Keratinocyte (primary cell): ENCODE data around the gene GRIA4. TPM values are rescaled to one million over a fixed set of nuclear protein-coding genes. Genes with fewer than 3 reads are reported as not detected.

Source experiments
- DNase-seq: peaks from one replicate; pipeline ENCODE4 v3.0.0-alpha.2; 2011; ENCODE audit warnings: low read depth, missing footprints, low spot score
- FAIRE-seq: peaks from 2 replicates; lab custom pipeline; 2011; peaks lifted over from hg19 to GRCh38; lab: Jason Lieb, UNC
- H2AFZ ChIP-seq: 2 replicates; pipeline ENCODE4 v1.6.0; 2012; ENCODE audit warnings: low read length, control low read depth, inconsistent platforms; ENCODE audit not compliant: control insufficient read depth
- H3K27ac ChIP-seq: 2 replicates; pipeline ENCODE4 v1.5.1; 2011; ENCODE audit warnings: low read length; ENCODE audit not compliant: control insufficient read depth, insufficient read depth
- H3K27me3 ChIP-seq: 3 replicates; pipeline ENCODE4 v1.6.0; 2011; ENCODE audit warnings: low read length; ENCODE audit not compliant: control insufficient read depth, insufficient read depth; ENCODE audit errors: extremely low read depth
- H3K36me3 ChIP-seq, 2 experiments: 2 replicates in 1 of 2; 3 replicates in 1 of 2; pipeline ENCODE4 v1.5.1; 2011; ENCODE audit warnings: low read length in 2 of 2, mild to moderate bottlenecking in 1 of 2; ENCODE audit not compliant: control insufficient read depth in 2 of 2, insufficient read depth in 2 of 2; ENCODE audit errors: extremely low read depth in 1 of 2
- H3K4me1 ChIP-seq: 3 replicates; pipeline ENCODE4 v1.5.1; 2011; ENCODE audit warnings: low read length; ENCODE audit not compliant: control insufficient read depth, insufficient read depth; ENCODE audit errors: extremely low read depth
- H3K4me2 ChIP-seq: 3 replicates; pipeline ENCODE4 v1.6.0; 2011; ENCODE audit warnings: low read depth, low read length; ENCODE audit not compliant: control insufficient read depth, insufficient read depth; ENCODE audit errors: extremely low read depth
- H3K4me3 ChIP-seq, 3 experiments: fragments of 200-600 bp in 1 of 3; sonication (generic) in 1 of 3; 2 replicates in 2 of 3; 3 replicates in 1 of 3; pipeline ENCODE4 v1.5.1; 2011 to 2016; ENCODE audit warnings: low read length in 3 of 3, mild to moderate bottlenecking in 3 of 3, control low read depth in 2 of 3, inconsistent platforms in 1 of 3, low read depth in 1 of 3, mixed read lengths in 1 of 3, mixed run types in 1 of 3, moderate library complexity in 1 of 3; ENCODE audit not compliant: control insufficient read depth in 2 of 3, insufficient read depth in 2 of 3; ENCODE audit errors: extremely low read depth in 1 of 3
- H3K79me2 ChIP-seq: 2 replicates; pipeline ENCODE4 v1.6.0; 2012; ENCODE audit warnings: low read length; ENCODE audit not compliant: control insufficient read depth, insufficient read depth
- H3K9ac ChIP-seq: 3 replicates; pipeline ENCODE4 v1.6.0; 2011; ENCODE audit warnings: low read length; ENCODE audit not compliant: control insufficient read depth, insufficient read depth; ENCODE audit errors: extremely low read depth
- H3K9me1 ChIP-seq: 3 replicates; pipeline ENCODE4 v1.6.0; 2011; ENCODE audit warnings: low read length; ENCODE audit not compliant: control insufficient read depth, insufficient read depth; ENCODE audit errors: extremely low read depth
- H3K9me3 ChIP-seq: 2 replicates; pipeline ENCODE4 v1.5.1; 2012; ENCODE audit warnings: low read depth, low read length; ENCODE audit not compliant: control insufficient read depth
- H4K20me1 ChIP-seq: 3 replicates; pipeline ENCODE4 v1.6.0; 2011; ENCODE audit warnings: low read length; ENCODE audit not compliant: control insufficient read depth, insufficient read depth; ENCODE audit errors: extremely low read depth
- EZH2 ChIP-seq: IDR thresholded peaks from one replicate; pipeline ENCODE4 v1.6.1; 2012; ENCODE audit warnings: inconsistent platforms, mild to moderate bottlenecking, low read length, moderate library complexity
- dilution Hi-C: fragments of 300-500 bp; cut with MboI; formaldehyde crosslinking; loops from one replicate; pipeline ENCODE4 v1.7.0; 2020; ENCODE audit warnings: low sequenced_read_pairs; ENCODE audit not compliant: extremely low pct_ligation_motif_present
- polyA plus RNA-seq, 5 experiments: library from polyadenylated mRNA; depleted of rRNA in 3 of 5; stranded (reverse) in 3 of 5; stranded (forward) in 1 of 5; unstranded in 1 of 5; fragments of >200 nt; gene quantifications; 1 replicate in 1 of 5; 2 replicates in 3 of 5; 3 replicates in 1 of 5; pipeline versions ENCODE4 v1.2.1 to v1.2.3, GENCODE V29; 2011 to 2012; ENCODE audit warnings: missing spikeins in 2 of 5, low read depth in 1 of 5, low replicate concordance in 1 of 5
- TF ChIP-seq, protein P1 (sequence below), 3 experiments: IDR thresholded peaks in 1 of 3; conservative IDR thresholded peaks in 1 of 3; optimal IDR thresholded peaks in 1 of 3; 2 replicates in 2 of 3; 3 replicates in 1 of 3; pipeline versions ENCODE3 to v1.5.1; 2011; ENCODE audit warnings: low read length in 3 of 3, mild to moderate bottlenecking in 3 of 3, moderate library complexity in 2 of 3, control low read depth in 1 of 3, inconsistent platforms in 1 of 3; ENCODE audit not compliant: insufficient read depth in 2 of 3; ENCODE audit errors: extremely low read depth in 1 of 3

Gene GRIA4
- polyA plus RNA-seq, 1 donor (not counting 4 experiments of a cell fraction or from before 2014, with no cell fraction given), result not detected

DNA sequence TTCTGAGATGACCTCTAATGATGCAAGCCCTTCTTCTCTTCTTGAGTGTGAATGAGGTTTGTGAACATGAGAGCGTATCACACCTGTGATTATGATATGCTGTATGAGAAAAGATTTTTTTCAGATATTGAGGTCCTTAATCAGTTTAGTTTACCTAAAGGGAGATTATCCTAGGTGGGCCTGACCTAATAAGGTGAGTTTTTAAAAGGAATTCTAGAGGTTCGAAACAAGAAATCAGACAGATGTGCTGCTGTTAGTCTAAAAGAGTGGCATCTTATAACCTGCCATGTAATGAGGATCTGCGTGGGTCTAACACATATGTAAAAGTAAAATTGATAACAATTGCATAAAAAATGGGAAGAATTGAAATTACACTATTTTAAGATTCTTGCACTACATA is 378.3 kb downstream of the GRIA4 start:
- H3K79me2 ChIP-seq, result no peaks in the 10 kb centered on the region
- no peak overlapping the region for H2AFZ ChIP-seq
- H3K9me1 ChIP-seq, result no peaks in the 10 kb centered on the region
- no peak overlapping the region for H3K9ac ChIP-seq
- H3K27ac ChIP-seq, result no peak overlapping the region
- no peaks in the 10 kb centered on the region for H3K4me1 ChIP-seq
- H3K9me3 ChIP-seq, result no peaks in the 10 kb centered on the region
- no peak overlapping the region for H3K4me3 ChIP-seq
- DNase-seq (no peak), FAIRE-seq (no peak)
- no peaks in the 10 kb centered on the region for H4K20me1 ChIP-seq
- no peaks in the 10 kb centered on the region for H3K27me3 ChIP-seq
- no peaks in the 10 kb centered on the region for H3K36me3 ChIP-seq
- TF ChIP-seq EZH2, result no peak
- TF ChIP-seq, protein P1, sequence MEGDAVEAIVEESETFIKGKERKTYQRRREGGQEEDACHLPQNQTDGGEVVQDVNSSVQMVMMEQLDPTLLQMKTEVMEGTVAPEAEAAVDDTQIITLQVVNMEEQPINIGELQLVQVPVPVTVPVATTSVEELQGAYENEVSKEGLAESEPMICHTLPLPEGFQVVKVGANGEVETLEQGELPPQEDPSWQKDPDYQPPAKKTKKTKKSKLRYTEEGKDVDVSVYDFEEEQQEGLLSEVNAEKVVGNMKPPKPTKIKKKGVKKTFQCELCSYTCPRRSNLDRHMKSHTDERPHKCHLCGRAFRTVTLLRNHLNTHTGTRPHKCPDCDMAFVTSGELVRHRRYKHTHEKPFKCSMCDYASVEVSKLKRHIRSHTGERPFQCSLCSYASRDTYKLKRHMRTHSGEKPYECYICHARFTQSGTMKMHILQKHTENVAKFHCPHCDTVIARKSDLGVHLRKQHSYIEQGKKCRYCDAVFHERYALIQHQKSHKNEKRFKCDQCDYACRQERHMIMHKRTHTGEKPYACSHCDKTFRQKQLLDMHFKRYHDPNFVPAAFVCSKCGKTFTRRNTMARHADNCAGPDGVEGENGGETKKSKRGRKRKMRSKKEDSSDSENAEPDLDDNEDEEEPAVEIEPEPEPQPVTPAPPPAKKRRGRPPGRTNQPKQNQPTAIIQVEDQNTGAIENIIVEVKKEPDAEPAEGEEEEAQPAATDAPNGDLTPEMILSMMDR (optimal IDR thresholded peaks at IDR 0.05 in 1 of 3, IDR thresholded peaks at IDR 0.05 in 1 of 3, conservative IDR thresholded peaks at IDR 0.05 in 1 of 3; ENCODE audit: extremely low read depth in 1 of 3, insufficient read depth in 2 of 3, low read length in 3 of 3), result no peak
- H3K4me2 ChIP-seq, result no peak overlapping the region
- dilution Hi-C loops, result no loop called here

DNA sequence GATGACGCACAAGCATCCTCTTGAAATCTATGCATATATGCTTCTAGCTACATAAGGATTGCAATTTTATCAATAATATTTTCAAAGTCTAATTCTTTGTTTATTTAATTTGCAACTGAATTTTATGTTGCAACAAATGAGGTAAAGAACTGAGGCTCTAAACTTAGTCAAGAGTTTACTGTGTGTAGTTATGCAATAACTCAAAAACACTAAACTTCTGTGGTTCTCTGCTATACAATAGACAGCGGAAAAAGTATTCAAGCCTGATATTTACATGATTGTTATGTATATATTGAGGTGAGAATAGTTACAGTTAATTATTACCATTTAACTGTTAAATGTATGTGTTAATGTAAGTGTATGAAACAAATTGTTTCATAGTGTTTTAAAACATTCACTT is 379.3 kb downstream of the GRIA4 start:
- Histone ChIP-seq H3K9ac (no peak overlapping the region), H3K9me3 (no peaks in the 10 kb centered on the region), H3K79me2 (no peaks in the 10 kb centered on the region), H3K27ac (no peak overlapping the region), H3K4me2 (no peak overlapping the region), H3K27me3 (no peaks in the 10 kb centered on the region), H3K36me3 (no peaks in the 10 kb centered on the region), H2AFZ (no peak overlapping the region), H3K4me1 (no peaks in the 10 kb centered on the region), H4K20me1 (no peaks in the 10 kb centered on the region), H3K4me3 (no peak overlapping the region), H3K9me1 (no peaks in the 10 kb centered on the region)
- TF ChIP-seq, protein P1 (optimal IDR thresholded peaks at IDR 0.05 in 1 of 3, IDR thresholded peaks at IDR 0.05 in 1 of 3, conservative IDR thresholded peaks at IDR 0.05 in 1 of 3; ENCODE audit: extremely low read depth in 1 of 3, insufficient read depth in 2 of 3, low read length in 3 of 3), result no peak
- DNase-seq (no peak), FAIRE-seq (no peak)
- dilution Hi-C loops, result no loop called here
